ENCODE data around the gene NFE2.

The NFE2 gene

GRCh38 chr12:54277823-54278276 is 23.0 kb downstream of the NFE2 start:
- Histone ChIP-seq H4K8ac (ENCODE audit: low read length) (no peak overlapping the region), H3K14ac (ENCODE audit: low read length in 2 of 2) (no peak overlapping the region), H2BK120ac (ENCODE audit: low read depth, low read length) (no peak overlapping the region), H2BK5ac (ENCODE audit: low read depth, low read length, poor library complexity, severe bottlenecking) (peak overlapping the region; percentile 73), H3K4me1 (ENCODE audit: control insufficient read depth, insufficient read depth, low read depth, low read length) (peaks cover 3% of the 10 kb centered on the region), H3K4me3 (ENCODE audit: insufficient read depth in 1 of 2, low read depth in 1 of 2, low read length in 2 of 2) (peak overlapping the region in 1 of 2 experiments; percentile 88), H3K9me3 (ENCODE audit: control insufficient read depth, low read length) (no peaks in the 10 kb centered on the region), H3K18ac (ENCODE audit: low read depth in 1 of 2, low read length in 2 of 2) (peak overlapping the region in 1 of 2 experiments; percentile 24), H3K27me3 (ENCODE audit: control insufficient read depth in 1 of 2, insufficient read depth in 1 of 2, low read length in 2 of 2) (no peaks in the 10 kb centered on the region), H3K23ac (ENCODE audit: low read length in 2 of 2) (no peak overlapping the region), H3K79me1 (replicated peaks; ENCODE audit: low read length, poor library complexity, severe bottlenecking) (peaks cover 4% of the 10 kb centered on the region), H3K9ac (ENCODE audit: low read length) (peak overlapping the region; percentile 95), H2AFZ (ENCODE audit: low read depth, low read length) (no peak overlapping the region), H3K4me2 (ENCODE audit: low read length, poor library complexity, severe bottlenecking) (peak overlapping the region; percentile 82), H3K27ac (ENCODE audit: low read length, poor library complexity, severe bottlenecking) (peak overlapping the region; percentile 79), H3K4ac (ENCODE audit: low read depth in 1 of 2, low read length in 2 of 2) (peak overlapping the region in 1 of 2 experiments; percentile 51), H2BK12ac (ENCODE audit: low read length in 2 of 2) (peak overlapping the region in 1 of 2 experiments; percentile 56), H3K36me3 (ENCODE audit: control insufficient read depth in 1 of 2, insufficient read depth in 2 of 2, low read depth in 1 of 2, low read length in 2 of 2) (peaks cover 5 to 31% of the 10 kb centered on the region in 2 experiments), H4K91ac (ENCODE audit: low read length) (no peak overlapping the region), H2BK15ac (ENCODE audit: low read depth, poor library complexity, severe bottlenecking) (no peak overlapping the region), H2AK5ac (ENCODE audit: low read length, severe bottlenecking) (peak overlapping the region; percentile 65)
- 45% methylated on average over 3 of the region's 5 CpGs for WGBS
- DNase-seq = peak; percentile 53

DNA sequence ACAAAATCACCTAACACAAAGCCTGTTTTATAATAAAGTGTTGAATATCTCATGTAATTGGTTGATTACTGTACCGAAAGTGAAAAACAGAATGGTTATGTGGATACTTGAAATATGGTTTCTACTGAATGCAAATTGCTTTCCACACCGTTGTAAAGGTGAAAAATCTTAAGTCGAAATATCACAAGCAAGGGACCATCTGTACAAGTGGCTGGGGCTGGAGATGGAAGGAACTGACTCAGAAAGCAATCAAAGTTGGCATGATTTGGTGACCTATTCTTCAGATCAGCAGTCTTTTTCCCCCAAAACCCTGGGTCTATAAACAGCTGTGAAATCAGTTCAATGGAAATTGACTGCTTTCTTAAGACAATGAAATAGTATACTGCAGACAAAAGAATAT is 24.4 kb downstream of the NFE2 start:
- Histone ChIP-seq H3K18ac (ENCODE audit: low read depth in 1 of 2, low read length in 2 of 2) (no peak overlapping the region), H4K8ac (ENCODE audit: low read length) (no peak overlapping the region), H3K4me2 (ENCODE audit: low read length, poor library complexity, severe bottlenecking) (no peak overlapping the region), H2BK5ac (ENCODE audit: low read depth, low read length, poor library complexity, severe bottlenecking) (no peak overlapping the region), H3K4me3 (ENCODE audit: insufficient read depth in 1 of 2, low read depth in 1 of 2, low read length in 2 of 2) (no peak overlapping the region), H3K4ac (ENCODE audit: low read depth in 1 of 2, low read length in 2 of 2) (no peak overlapping the region), H2AK5ac (ENCODE audit: low read length, severe bottlenecking) (no peak overlapping the region), H3K23ac (ENCODE audit: low read length in 2 of 2) (no peak overlapping the region), H3K27ac (ENCODE audit: low read length, poor library complexity, severe bottlenecking) (no peak overlapping the region), H2BK120ac (ENCODE audit: low read depth, low read length) (no peak overlapping the region), H3K9me3 (ENCODE audit: control insufficient read depth, low read length) (no peaks in the 10 kb centered on the region), H4K91ac (ENCODE audit: low read length) (no peak overlapping the region), H3K36me3 (ENCODE audit: control insufficient read depth in 1 of 2, insufficient read depth in 2 of 2, low read depth in 1 of 2, low read length in 2 of 2) (peaks cover 3 to 30% of the 10 kb centered on the region in 2 experiments), H3K4me1 (ENCODE audit: control insufficient read depth, insufficient read depth, low read depth, low read length) (peaks cover 3% of the 10 kb centered on the region), H2AFZ (ENCODE audit: low read depth, low read length) (no peak overlapping the region), H3K9ac (ENCODE audit: low read length) (no peak overlapping the region), H2BK12ac (ENCODE audit: low read length in 2 of 2) (no peak overlapping the region), H3K27me3 (ENCODE audit: control insufficient read depth in 1 of 2, insufficient read depth in 1 of 2, low read length in 2 of 2) (no peaks in the 10 kb centered on the region), H3K79me1 (replicated peaks; ENCODE audit: low read length, poor library complexity, severe bottlenecking) (peaks cover 6% of the 10 kb centered on the region), H3K14ac (ENCODE audit: low read length in 2 of 2) (no peak overlapping the region), H2BK15ac (ENCODE audit: low read depth, poor library complexity, severe bottlenecking) (no peak overlapping the region)
- DNase-seq = no peak
- WGBS = 92% methylated on average over 3 of the region's 3 CpGs

- H2AK5ac ChIP-seq (ENCODE audit: low read length, severe bottlenecking) = no peak overlapping the region
- no peak overlapping the region for H4K91ac ChIP-seq (ENCODE audit: low read length)
- no peak overlapping the region for H2BK120ac ChIP-seq (ENCODE audit: low read depth, low read length)
- H3K18ac ChIP-seq (ENCODE audit: low read depth in 1 of 2, low read length in 2 of 2) = no peak overlapping the region
- peaks cover 16% of the 10 kb centered on the region for H3K79me1 ChIP-seq (replicated peaks; ENCODE audit: low read length, poor library complexity, severe bottlenecking)
- H3K9me3 ChIP-seq (ENCODE audit: control insufficient read depth, low read length) = no peaks in the 10 kb centered on the region
- peaks cover 3 to 28% of the 10 kb centered on the region in 2 experiments for H3K36me3 ChIP-seq (ENCODE audit: control insufficient read depth in 1 of 2, insufficient read depth in 2 of 2, low read depth in 1 of 2, low read length in 2 of 2)
- no peaks in the 10 kb centered on the region for H3K27me3 ChIP-seq (ENCODE audit: control insufficient read depth in 1 of 2, insufficient read depth in 1 of 2, low read length in 2 of 2)
- H3K23ac ChIP-seq (ENCODE audit: low read length in 2 of 2) = no peak overlapping the region
- no peak overlapping the region for H3K4me2 ChIP-seq (ENCODE audit: low read length, poor library complexity, severe bottlenecking)
- no peak overlapping the region for H3K4ac ChIP-seq (ENCODE audit: low read depth in 1 of 2, low read length in 2 of 2)
- H2BK5ac ChIP-seq (ENCODE audit: low read depth, low read length, poor library complexity, severe bottlenecking) = no peak overlapping the region
- peaks cover 3% of the 10 kb centered on the region for H3K4me1 ChIP-seq (ENCODE audit: control insufficient read depth, insufficient read depth, low read depth, low read length)
- no peak overlapping the region for H3K14ac ChIP-seq (ENCODE audit: low read length in 2 of 2)
- WGBS = no CpG with 5 or more reads among the region's 2 CpGs
- H2BK15ac ChIP-seq (ENCODE audit: low read depth, poor library complexity, severe bottlenecking) = no peak overlapping the region
- no peak overlapping the region for H2AFZ ChIP-seq (ENCODE audit: low read depth, low read length)
- H3K9ac ChIP-seq (ENCODE audit: low read length) = peak overlapping the region; percentile 19
- H2BK12ac ChIP-seq (ENCODE audit: low read length in 2 of 2) = no peak overlapping the region
- H3K27ac ChIP-seq (ENCODE audit: low read length, poor library complexity, severe bottlenecking) = no peak overlapping the region
- H3K4me3 ChIP-seq (ENCODE audit: insufficient read depth in 1 of 2, low read depth in 1 of 2, low read length in 2 of 2) = no peak overlapping the region
- no peak overlapping the region for H4K8ac ChIP-seq (ENCODE audit: low read length)
- DNase-seq = no peak
Measured at GRCh38 chr12:54273981-54274380, 26.8 kb downstream of the NFE2 start.

DNA sequence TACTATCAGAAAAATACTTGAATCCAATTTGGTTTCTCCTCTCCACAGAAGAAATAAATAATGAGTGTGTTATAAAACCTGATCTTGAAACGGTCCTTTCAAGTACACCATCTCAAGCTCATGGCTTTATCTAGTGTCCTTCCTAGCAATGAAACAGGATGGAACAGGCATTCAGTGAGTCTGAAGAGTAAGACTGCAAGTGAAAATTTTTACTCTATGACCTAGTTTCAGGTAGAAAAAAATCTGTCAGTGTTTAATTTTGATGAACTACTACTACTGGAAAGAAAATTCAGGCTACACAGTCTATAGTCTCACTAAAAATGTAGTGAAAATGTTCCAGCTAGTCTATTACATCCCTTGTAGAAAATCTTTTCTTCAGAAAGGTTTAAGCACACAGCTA is 28.6 kb downstream of the NFE2 start:
- H3K9ac ChIP-seq (ENCODE audit: low read length) = no peak overlapping the region
- no peaks in the 10 kb centered on the region for H3K27me3 ChIP-seq (ENCODE audit: control insufficient read depth in 1 of 2, insufficient read depth in 1 of 2, low read length in 2 of 2)
- no peak overlapping the region for H3K27ac ChIP-seq (ENCODE audit: low read length, poor library complexity, severe bottlenecking)
- H4K8ac ChIP-seq (ENCODE audit: low read length) = no peak overlapping the region
- peaks cover 5 to 28% of the 10 kb centered on the region in 2 experiments for H3K36me3 ChIP-seq (ENCODE audit: control insufficient read depth in 1 of 2, insufficient read depth in 2 of 2, low read depth in 1 of 2, low read length in 2 of 2)
- DNase-seq = no peak
- H3K9me3 ChIP-seq (ENCODE audit: control insufficient read depth, low read length) = no peaks in the 10 kb centered on the region
- no peak overlapping the region for H3K18ac ChIP-seq (ENCODE audit: low read depth in 1 of 2, low read length in 2 of 2)
- no peak overlapping the region for H2BK120ac ChIP-seq (ENCODE audit: low read depth, low read length)
- no peak overlapping the region for H3K4me3 ChIP-seq (ENCODE audit: insufficient read depth in 1 of 2, low read depth in 1 of 2, low read length in 2 of 2)
- no peak overlapping the region for H3K14ac ChIP-seq (ENCODE audit: low read length in 2 of 2)
- H3K4me2 ChIP-seq (ENCODE audit: low read length, poor library complexity, severe bottlenecking) = no peak overlapping the region
- H2BK15ac ChIP-seq (ENCODE audit: low read depth, poor library complexity, severe bottlenecking) = no peak overlapping the region
- no CpG with 5 or more reads among the region's 1 CpG for WGBS
- H2BK5ac ChIP-seq (ENCODE audit: low read depth, low read length, poor library complexity, severe bottlenecking) = no peak overlapping the region
- H3K23ac ChIP-seq (ENCODE audit: low read length in 2 of 2) = no peak overlapping the region
- H3K79me1 ChIP-seq (replicated peaks; ENCODE audit: low read length, poor library complexity, severe bottlenecking) = peaks cover 16% of the 10 kb centered on the region
- H2AFZ ChIP-seq (ENCODE audit: low read depth, low read length) = no peak overlapping the region
- H2BK12ac ChIP-seq (ENCODE audit: low read length in 2 of 2) = no peak overlapping the region
- H2AK5ac ChIP-seq (ENCODE audit: low read length, severe bottlenecking) = no peak overlapping the region
- H4K91ac ChIP-seq (ENCODE audit: low read length) = no peak overlapping the region
- H3K4ac ChIP-seq (ENCODE audit: low read depth in 1 of 2, low read length in 2 of 2) = no peak overlapping the region
- no peaks in the 10 kb centered on the region for H3K4me1 ChIP-seq (ENCODE audit: control insufficient read depth, insufficient read depth, low read depth, low read length)
